Colonic mucosa (tissue), 4 donors: ENCODE results near the gene CCDC88C. TPM values are rescaled to one million over a fixed set of nuclear protein-coding genes. Genes with fewer than 3 reads are reported as not detected.

Experiments
- DNase-seq: peaks from one replicate; pipeline ENCODE4 v3.0.0-alpha.2; 2020
- H3K27ac ChIP-seq: fragments of 200-600 bp; one replicate; pipeline ENCODE4 v1.8.0; 2021
- H3K27me3 ChIP-seq: fragments of 200-600 bp; one replicate; pipeline ENCODE4 v1.8.0; 2021
- H3K36me3 ChIP-seq: fragments of 200-600 bp; one replicate; pipeline ENCODE4 v1.8.0; 2021
- H3K4me1 ChIP-seq: fragments of 200-600 bp; one replicate; pipeline ENCODE4 v1.8.0; 2021; ENCODE audit warnings: mild to moderate bottlenecking
- H3K4me3 ChIP-seq: fragments of 200-600 bp; one replicate; pipeline ENCODE4 v1.8.0; 2021
- H3K9ac ChIP-seq, 2 donors: one replicate each; pipeline ENCODE4 v1.7.0; 2013; ENCODE audit warnings: control low read depth in 2 of 2, low read depth in 2 of 2, low read length in 2 of 2
- H3K9me3 ChIP-seq: fragments of 200-600 bp; one replicate; pipeline ENCODE4 v1.8.0; 2021
- intact Hi-C: fragments of 100-400 bp; cut with DNase I; formaldehyde crosslinking; loops from one replicate; pipeline ENCODE4 v1.14.1; 2022
- total RNA-seq, 2 donors: library from RNA; stranded (reverse); fragmentation: NEBNext Ultra II Directional in 1 of 2; extraction: Animal tissue kit (Norgen Biotek cat#: 25700) in 1 of 2; gene quantifications; one replicate each; pipeline ENCODE4 v1.2.1, GENCODE V29; 2021
- TF ChIP-seq, protein P1 (sequence below): fragments of 200-600 bp; IDR thresholded peaks from one replicate; pipeline ENCODE4 v1.8.0; 2022; ENCODE audit warnings: antibody characterized with exemption, mild to moderate bottlenecking
- donor health status: healthy.
- donor health status: DM: no; HTN: no; CAD: no.
- donor health status: DM: no; HTN: no; CAD: no.

Gene CCDC88C
- total RNA-seq, 2 donors from 2014 or later = 45.6 to 48.0 TPM

DNA sequence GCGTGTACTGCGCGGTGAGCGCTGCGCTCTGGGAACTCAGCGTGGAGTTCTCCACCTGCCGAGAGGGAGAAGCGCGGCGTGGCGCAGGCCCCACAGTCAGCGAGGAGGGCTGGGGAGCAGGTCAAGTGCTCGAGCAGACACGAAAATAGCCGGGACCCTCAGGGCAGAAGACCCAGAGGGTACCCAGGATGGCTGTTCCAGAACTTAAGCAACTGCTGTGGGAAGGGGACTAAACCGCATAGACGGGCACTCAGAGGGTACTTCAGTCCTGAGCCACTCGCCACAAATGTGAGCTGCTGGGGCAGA is 113.7 kb downstream of the CCDC88C start:
- Histone ChIP-seq H3K9ac (no peak overlapping the region), H3K9me3 (no peaks in the 10 kb centered on the region), H3K36me3 (peaks cover 13% of the 10 kb centered on the region), H3K27ac (no peak overlapping the region), H3K4me1 (no peaks in the 10 kb centered on the region), H3K27me3 (no peaks in the 10 kb centered on the region), H3K4me3 (no peak overlapping the region)
- TF ChIP-seq, protein P1, sequence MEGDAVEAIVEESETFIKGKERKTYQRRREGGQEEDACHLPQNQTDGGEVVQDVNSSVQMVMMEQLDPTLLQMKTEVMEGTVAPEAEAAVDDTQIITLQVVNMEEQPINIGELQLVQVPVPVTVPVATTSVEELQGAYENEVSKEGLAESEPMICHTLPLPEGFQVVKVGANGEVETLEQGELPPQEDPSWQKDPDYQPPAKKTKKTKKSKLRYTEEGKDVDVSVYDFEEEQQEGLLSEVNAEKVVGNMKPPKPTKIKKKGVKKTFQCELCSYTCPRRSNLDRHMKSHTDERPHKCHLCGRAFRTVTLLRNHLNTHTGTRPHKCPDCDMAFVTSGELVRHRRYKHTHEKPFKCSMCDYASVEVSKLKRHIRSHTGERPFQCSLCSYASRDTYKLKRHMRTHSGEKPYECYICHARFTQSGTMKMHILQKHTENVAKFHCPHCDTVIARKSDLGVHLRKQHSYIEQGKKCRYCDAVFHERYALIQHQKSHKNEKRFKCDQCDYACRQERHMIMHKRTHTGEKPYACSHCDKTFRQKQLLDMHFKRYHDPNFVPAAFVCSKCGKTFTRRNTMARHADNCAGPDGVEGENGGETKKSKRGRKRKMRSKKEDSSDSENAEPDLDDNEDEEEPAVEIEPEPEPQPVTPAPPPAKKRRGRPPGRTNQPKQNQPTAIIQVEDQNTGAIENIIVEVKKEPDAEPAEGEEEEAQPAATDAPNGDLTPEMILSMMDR = no peak
- intact Hi-C loops = no loop called here
- no peak for DNase-seq

DNA sequence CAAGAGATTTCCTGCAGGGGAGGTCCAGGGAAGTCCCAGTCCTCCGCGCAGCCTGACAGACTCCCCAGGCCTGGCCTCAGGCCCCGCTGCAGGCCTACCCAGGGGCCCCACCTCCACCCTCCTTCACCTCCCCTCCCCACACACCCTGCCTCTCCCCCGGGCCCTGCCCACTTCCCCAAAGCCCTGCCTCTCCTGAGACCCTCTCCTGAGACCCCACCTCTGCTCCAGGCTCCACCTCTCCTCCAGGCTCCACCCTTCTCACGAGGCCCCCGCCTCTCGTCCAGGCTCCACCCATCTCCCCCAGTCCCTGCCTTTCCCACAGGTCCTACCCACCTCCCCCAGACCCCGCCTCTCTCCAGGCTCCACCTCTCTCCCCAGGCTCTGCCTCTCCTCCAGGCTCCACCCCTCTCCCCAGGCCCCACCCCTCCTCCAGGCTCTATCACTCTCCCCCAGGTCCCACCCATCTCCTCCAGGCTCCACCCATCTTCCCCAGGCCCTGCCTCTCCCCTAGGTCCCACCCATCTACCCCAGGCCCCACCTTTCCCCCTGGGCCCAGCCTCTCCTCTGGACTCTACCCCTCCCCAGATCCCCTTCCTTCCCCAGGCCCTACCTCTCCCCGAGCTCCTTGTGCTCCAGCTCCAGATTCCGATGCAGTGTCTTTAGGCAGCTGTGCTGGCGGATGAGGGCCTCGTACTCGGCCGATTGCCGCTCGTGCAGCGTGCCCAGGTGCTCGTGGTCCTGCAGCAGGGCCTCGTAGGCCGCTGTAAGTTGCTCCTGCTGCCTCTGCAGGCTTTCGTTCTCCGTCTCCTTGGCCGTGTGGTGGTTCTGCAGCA is 114.3 kb downstream of the CCDC88C start:
- TF ChIP-seq, protein P1 = no peak
- Histone ChIP-seq H3K27ac (no peak overlapping the region), H3K9me3 (no peaks in the 10 kb centered on the region), H3K4me3 (no peak overlapping the region), H3K9ac (no peak overlapping the region), H3K4me1 (no peaks in the 10 kb centered on the region), H3K36me3 (peaks cover 10% of the 10 kb centered on the region), H3K27me3 (no peaks in the 10 kb centered on the region)
- peak; percentile 58 for DNase-seq
- intact Hi-C loops = no loop called here

GRCh38 chr14:91302391-91302790 is 115.2 kb downstream of the CCDC88C start:
- Histone ChIP-seq H3K9ac (no peak overlapping the region), H3K36me3 (peaks cover 7% of the 10 kb centered on the region), H3K4me1 (no peaks in the 10 kb centered on the region), H3K9me3 (no peaks in the 10 kb centered on the region), H3K4me3 (no peak overlapping the region), H3K27ac (no peak overlapping the region), H3K27me3 (no peaks in the 10 kb centered on the region)
- TF ChIP-seq, protein P1 = no peak
- no peak for DNase-seq
- intact Hi-C loops = no loop called here

- intact Hi-C loops = no loop called here
- no peak overlapping the region for H3K4me3 ChIP-seq
- TF ChIP-seq, protein P1 = no peak
- DNase-seq = no peak
- H3K9me3 ChIP-seq = no peaks in the 10 kb centered on the region
- no peaks in the 10 kb centered on the region for H3K27me3 ChIP-seq
- no peak overlapping the region for H3K9ac ChIP-seq
- peaks cover 11% of the 10 kb centered on the region for H3K36me3 ChIP-seq
- no peak overlapping the region for H3K27ac ChIP-seq
- no peaks in the 10 kb centered on the region for H3K4me1 ChIP-seq
These were observed 116.7 kb downstream of the CCDC88C start for GRCh38 chr14:91300957-91301356.

DNA sequence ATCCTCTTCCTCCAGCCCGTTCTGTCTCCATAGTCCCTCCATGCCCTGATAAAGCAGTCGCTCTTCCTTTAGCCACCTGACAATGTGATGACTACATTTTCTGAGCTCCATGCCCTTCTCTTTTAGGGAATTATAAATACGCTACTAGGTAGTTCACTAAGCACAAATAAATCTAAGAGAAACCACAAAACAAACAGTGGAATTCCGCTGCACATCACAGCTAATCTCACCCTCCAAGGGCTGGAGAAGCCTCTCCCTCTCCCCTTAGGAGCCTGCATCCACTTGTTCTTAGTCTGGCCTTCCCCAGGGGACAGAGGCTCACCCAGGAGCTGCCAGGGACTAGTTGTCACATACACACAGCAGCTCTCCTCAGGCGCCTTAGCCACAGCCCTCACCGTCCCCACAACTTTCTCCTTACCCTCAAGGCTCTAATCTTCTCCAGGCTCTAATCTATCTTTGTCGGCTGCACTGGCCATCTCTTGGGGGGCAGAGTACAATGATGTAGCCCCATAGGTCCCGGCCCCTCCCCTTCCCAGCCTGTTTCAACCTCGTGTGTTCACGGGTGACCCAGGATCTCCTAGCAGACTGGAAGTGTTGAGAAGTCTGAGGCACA is 117.2 kb downstream of the CCDC88C start:
- TF ChIP-seq, protein P1 = no peak
- Histone ChIP-seq H3K9me3 (no peaks in the 10 kb centered on the region), H3K4me1 (no peaks in the 10 kb centered on the region), H3K36me3 (peaks cover 11% of the 10 kb centered on the region), H3K27me3 (no peaks in the 10 kb centered on the region), H3K4me3 (no peak overlapping the region), H3K27ac (no peak overlapping the region), H3K9ac (no peak overlapping the region)
- DNase-seq = no peak
- intact Hi-C loops = no loop called here
